GM18511 (cell line): ENCODE results near the gene CREB3L4.

Experiments
- ATAC-seq: cut with Tn5 transposase; IDR thresholded peaks from one replicate; pipeline ENCODE4 v1.9.1; 2021; ENCODE audit warnings: mild to moderate bottlenecking, moderate library complexity; ENCODE audit not compliant: unreplicated experiment

The CREB3L4 gene, protein sequence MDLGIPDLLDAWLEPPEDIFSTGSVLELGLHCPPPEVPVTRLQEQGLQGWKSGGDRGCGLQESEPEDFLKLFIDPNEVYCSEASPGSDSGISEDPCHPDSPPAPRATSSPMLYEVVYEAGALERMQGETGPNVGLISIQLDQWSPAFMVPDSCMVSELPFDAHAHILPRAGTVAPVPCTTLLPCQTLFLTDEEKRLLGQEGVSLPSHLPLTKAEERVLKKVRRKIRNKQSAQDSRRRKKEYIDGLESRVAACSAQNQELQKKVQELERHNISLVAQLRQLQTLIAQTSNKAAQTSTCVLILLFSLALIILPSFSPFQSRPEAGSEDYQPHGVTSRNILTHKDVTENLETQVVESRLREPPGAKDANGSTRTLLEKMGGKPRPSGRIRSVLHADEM

DNA sequence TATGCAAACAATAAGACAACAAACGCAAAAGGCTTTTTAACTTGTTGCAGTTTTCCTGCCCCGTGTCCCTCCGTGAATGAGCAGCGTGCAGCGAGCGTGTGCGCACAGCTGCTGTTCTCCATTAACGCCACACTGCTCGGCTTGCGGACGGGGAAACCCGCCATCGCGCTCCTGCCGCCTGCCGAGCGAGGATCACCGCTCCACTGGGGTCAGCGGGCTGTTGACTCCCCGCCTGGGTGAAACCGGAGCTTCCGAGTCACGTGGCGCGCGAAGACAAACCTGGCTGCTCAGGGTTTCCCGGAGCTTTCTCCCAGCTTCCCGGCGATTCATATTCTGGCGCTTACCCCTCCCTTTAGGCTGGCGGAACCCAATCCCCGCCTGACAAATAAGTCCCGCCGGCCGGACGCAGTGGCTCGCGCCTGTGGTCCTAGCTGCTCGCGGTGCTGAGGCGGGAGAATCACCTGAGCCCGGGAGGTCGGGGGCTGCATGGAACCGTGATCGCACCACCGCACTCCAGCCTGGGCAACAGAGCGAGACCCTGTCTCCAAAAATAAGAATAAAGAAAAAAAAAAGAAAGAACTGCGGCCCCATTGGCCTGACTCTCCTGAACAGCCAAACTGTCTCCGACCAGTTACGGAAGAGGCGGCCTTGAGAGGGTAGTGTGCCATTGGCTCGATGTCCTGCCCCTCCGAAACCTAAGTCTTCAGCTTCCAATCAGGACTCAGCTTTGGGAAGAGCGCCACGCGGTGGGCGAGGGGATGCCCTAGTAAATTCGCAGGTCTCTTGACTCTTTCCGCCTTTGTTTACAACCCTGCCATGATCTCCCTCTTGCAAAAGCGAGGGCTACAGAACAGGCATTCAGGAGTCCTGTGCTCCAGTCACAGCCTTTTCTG is at the start of gene CREB3L4:
CREB3L4 (plus strand) TSS at position 796 of the 893 bp plus-strand sequence. CDS start 624 bp downstream, outside the sequence.
- ATAC-seq = peak; percentile 82

GRCh38 chr1:153919876-153920852 is 47.5 kb upstream of the CREB3L4 start:
- no peak for ATAC-seq

GRCh38 chr1:153921080-153921802 is 46.5 kb upstream of the CREB3L4 start:
- no peak for ATAC-seq

DNA sequence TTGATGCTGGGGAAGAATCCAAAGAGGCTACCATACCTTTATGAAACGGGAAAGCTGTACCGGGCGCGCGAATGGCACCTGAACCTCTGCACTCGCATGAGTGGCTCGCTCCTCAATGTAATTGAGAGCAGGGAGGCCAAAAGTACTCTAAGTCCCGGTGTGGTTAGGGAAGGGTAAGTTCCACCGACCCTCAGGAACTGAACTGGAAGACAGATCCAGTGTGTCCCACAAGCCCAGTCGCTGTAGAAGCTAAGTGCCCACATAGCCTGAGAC is 46.0 kb upstream of the CREB3L4 start:
- ATAC-seq = no peak

- ATAC-seq = peak; percentile 28
These were observed 45.4 kb upstream of the CREB3L4 start for GRCh38 chr1:153922076-153922971.

DNA sequence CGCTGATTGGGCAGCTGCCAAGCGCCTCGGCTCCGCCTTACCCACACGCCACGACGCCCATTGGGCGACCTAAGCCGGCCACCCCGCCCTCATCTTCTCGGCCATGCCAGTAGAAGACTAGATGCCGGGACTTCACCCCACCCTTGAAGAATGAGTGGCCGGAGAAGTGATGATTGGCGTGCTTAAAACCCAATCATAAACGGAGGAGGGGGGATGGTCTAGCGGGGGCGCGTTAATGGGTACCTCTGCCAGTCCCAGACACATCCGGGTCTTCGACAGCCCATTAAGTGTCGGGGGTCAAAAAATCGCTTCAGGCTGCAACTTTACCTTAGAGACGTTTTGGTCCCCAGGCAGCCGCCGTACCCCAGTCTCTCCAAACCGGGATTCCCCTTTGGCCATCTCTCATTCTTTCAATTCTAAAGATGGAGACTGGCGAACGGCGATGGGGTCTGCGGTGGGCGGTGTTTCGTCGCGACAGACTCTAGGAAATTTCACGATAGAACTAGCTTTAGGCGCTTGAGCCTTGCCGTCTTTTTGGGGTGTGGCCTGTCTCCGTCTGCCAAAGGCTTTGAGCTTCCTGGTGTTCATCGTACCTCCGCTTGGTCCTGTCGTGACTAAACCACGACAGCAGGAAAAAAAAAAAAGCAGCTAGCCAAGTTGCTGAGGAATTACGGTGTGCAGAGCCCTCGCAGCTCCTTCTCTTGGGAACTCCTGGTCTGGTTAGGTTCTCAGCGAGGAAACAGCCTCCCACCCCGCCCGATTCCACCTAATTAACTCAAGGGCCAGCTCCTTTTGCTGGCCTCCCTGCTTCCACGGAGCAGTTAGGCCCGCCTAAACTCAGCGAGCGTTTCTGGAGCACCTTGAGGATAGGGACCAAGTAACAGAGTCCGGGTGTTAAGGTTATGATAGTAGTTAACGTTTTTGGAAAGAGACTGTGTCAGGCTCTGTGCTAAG is 44.5 kb upstream of the CREB3L4 start, which contains the start of gene GATAD2B:
GATAD2B (minus strand) TSS at position 1 of the 954 bp plus-strand sequence. CDS start 94,625 bp downstream, outside the sequence.
- ATAC-seq = peak; percentile 92

GRCh38 chr1:153926405-153926804 is 41.3 kb upstream of the CREB3L4 start:
- no peak for ATAC-seq

GRCh38 chr1:153928245-153928644 is 39.5 kb upstream of the CREB3L4 start:
- no peak for ATAC-seq

DNA sequence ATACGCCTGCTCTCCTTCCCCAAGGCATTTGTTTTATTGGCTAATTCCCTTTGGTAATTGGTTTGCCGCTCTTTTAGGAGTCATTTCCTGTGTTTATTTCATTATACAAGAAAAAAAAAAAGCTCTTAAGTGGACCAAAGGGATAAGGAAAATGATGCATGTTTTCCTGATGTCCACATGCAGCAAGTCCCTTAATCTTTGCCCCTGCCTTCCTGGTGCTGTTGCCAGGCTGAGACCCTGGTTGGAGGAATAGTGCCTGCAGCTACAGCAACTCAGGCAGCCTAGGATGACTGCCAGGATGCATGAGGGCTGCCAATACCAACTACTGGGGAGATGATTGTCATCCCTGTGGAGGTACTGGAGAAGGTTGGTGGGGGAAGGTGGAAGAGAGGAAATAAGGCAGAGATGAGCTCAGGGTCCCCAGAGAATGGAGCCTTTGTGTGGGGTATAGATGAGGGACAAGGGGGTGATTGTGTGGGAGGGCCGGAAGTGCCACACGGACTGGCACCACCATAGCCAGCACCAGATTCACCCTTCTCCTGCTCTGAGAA is 38.8 kb upstream of the CREB3L4 start:
- no peak for ATAC-seq

DNA sequence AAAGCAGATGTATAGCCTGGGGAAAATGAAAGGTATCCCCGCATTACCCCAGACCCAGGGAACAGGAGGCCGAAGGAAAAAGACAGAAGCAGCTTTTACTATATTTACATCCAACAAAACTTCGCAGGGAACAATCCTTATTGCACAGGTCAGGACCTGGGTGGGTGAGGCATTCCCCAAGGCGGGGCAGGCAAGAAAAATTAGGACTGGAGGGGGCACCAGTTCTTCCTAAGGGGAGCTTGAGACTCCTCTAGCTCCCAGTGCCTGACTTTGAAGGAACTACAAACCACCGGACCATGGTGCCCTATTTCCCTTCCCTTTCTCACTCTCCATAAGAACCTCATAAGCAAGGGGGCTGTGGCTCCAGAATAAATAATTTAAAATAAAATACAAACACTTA is 38.3 kb upstream of the CREB3L4 start:
- ATAC-seq = no peak

GRCh38 chr1:153929981-153930948 is 37.4 kb upstream of the CREB3L4 start:
- ATAC-seq = no peak

GRCh38 chr1:153932156-153933131 is 35.3 kb upstream of the CREB3L4 start:
- ATAC-seq = no peak

GRCh38 chr1:153933430-153933829 is 34.3 kb upstream of the CREB3L4 start:
- no peak for ATAC-seq

GRCh38 chr1:153933955-153934354 is 33.7 kb upstream of the CREB3L4 start:
- ATAC-seq = no peak

DNA sequence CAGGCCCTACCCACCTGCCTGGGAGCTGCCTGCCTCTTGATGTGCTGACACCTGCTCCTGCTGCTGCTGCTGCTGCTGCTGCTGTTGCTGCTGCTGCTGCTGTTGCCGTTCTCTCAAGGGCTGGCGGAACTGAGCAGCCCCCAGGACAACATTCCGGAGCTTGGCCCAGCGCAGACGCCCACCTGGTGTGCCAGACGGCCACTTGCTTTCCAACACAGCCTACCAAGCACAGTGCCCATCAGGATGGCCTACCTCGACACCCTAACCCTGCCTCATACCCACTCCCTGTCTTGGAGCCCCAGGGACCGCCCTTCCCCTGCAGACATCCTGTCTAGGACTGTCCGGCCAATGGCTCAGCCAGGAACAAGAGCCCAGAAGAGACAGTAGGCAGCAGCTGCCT is 33.0 kb upstream of the CREB3L4 start:
- no peak for ATAC-seq
